GM18505 (cell line): Measurements from ENCODE around the gene TRIB2.

Experiments
- ATAC-seq: cut with Tn5 transposase; IDR thresholded peaks from one replicate; pipeline ENCODE4 v1.9.1; 2021; ENCODE audit not compliant: unreplicated experiment
- POLR2A ChIP-seq: IDR thresholded peaks from 4 replicates; pipeline ENCODE4 v1.6.1; 2011; ENCODE audit warnings: borderline replicate concordance; ENCODE audit not compliant: insufficient read depth, insufficient read length; ENCODE audit errors: extremely low read depth

Gene TRIB2

DNA sequence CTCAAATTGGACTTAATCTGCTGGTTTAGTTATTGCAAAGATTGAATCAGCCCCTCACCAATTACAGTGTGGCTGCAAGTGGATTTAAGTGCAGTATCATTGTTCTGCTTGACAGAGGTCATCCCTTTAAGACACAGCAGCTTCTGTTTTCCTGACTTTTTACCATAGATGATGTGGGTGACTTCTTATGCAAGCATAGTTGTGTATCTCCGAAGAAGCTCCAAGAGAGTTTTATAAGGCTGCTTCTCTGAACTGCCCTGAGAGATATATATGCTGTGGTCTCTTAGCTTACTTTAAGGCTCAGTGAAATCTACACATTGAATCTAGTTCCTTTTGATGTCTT lies 3.5 kb downstream of the TRIB2 start:
- TF ChIP-seq POLR2A: no peak
- ATAC-seq: no peak

DNA sequence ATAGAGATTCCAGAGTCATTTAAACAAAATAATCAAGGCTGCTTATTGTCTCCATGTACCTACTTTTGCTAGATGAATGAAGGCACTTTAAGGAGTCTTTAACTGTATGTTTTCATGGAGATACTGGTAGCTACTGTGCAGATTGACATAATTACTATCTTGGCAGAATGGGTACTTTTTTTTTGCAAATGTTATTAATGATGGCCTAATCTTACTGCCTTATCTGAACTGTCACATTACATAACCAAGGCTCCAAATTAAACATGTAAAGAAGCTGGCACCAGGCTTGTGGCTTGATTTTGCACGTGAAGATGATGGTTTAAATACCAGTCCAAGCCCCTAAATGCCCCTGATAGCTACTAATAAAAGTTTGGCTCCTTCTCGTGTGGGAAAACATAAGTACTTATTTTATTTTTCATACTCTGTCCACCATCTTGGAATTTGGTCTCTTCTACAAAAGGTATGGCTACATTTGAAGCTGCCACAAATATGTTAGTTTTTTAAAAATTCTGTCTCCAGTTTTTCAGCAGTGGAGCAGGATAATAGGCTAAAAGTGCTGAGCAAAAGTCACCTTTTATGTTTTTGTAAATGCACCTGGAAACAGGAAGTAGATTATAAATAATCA lies 4.1 kb downstream of the TRIB2 start:
- TF ChIP-seq POLR2A: no peak
- ATAC-seq: no peak

- no peak for TF ChIP-seq POLR2A
Measured at GRCh38 chr2:12721566-12722446, 5.1 kb downstream of the TRIB2 start.

GRCh38 chr2:12722447-12723316 lies 5.9 kb downstream of the TRIB2 start:
- ATAC-seq: no peak
- TF ChIP-seq POLR2A: no peak

More at GRCh38 chr2:12721566-12722446, 5.1 kb downstream of the TRIB2 start:
- no peak for ATAC-seq

DNA sequence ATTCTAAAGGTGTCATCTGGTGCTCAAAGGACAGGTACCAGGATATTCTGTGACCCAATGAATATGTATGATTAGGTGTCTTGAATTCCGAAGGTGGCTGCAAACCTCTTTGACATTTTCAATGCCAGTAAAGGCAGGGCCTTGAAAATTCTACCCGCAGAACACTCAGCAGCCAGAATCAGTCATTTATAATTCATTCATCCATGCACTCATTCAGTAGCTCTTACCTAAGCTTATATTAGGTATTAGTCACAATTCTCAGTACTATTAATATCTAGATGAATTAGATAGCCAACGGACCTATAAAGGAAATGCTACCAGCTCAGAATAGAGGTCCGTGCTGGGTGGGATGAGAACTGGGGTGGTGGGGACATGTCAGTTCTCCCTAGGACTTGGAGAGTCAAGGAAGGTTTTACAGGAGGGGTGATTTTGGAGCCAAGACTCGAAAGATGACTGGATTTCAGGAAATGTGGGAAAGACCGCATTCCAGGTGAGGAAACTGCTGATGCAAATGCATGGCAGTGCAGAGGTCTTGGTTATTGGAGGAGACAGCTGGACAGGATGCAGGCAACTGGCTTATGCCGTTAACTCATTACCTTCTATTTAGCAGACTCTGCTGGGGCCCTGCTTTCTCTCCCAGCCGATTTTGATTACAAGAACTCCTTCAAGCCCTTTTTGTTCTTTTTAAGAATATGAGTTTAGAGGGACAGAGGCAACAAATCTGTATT lies 7.2 kb downstream of the TRIB2 start:
- TF ChIP-seq POLR2A: no peak
- no peak for ATAC-seq

DNA sequence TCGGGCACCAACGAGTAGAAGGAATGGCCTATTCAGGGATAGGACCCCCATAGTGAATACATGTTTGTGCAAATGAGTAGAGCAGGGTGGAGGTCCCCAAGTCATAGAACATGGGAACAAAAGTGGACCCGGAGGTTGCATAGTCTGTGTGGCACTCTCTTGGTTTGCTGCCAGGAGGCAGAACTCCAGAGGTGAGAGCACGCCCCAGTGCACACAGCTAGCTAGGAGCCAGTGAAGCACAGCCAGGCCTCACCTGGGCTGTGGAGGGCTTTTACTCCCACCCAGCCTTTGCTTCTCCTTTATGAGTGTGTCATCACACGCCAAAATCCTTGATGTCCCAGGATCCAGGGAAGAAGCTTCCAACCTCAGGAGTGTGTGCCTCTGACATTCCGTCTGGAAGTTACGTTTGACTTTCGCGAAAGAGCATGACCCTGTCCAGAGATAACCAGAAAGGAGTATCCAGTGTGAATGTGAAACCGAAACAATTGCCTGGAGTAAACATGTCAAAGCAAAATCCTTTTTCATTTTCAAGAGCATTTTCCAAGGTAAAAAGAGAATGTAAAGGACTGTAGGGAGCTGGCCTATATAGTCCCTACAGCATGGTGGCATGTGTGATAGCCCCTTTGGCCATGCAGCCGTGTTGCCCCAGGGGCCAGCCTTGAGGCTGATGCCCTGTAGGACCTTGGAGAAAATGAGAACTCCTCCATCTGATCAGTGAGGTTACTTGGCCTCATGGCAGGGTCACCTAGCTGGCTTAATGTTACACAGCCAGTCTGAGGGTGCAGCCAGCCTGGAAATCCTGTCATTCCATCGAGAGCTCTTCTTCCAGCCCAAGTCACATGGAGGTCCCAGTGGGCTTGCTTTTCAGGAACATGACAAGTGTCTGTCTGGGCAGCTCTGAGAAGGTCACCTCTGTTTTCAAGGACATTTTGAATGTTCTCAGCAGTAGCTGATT lies 8.8 kb downstream of the TRIB2 start:
- no peak for TF ChIP-seq POLR2A
- ATAC-seq: no peak

DNA sequence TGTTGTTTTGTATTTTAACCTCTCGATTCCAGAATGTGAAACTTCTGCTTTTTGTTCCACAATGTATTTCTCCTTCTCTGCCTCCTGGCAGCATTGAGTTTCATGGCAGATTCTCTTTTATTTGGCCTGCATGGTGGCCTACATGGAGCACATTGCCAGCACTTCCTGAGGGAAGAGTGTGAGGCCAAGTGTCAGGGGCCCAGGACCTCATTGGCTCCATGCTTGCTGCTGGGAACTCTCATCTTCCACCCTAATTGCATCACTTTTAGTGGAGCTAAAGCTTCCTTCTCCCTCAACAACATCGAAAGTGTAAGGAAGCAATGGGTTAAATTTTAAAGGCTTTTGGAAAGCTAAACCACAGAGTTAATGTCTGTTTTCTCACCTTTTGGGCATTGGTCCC lies 9.5 kb downstream of the TRIB2 start:
- ATAC-seq: no peak
- TF ChIP-seq POLR2A: no peak

- TF ChIP-seq POLR2A: no peak
- ATAC-seq: no peak
Measured at GRCh38 chr2:12727065-12727464, 10.3 kb downstream of the TRIB2 start.

- no peak for ATAC-seq
- TF ChIP-seq POLR2A: no peak
Measured at GRCh38 chr2:12727641-12728040, 10.9 kb downstream of the TRIB2 start.

GRCh38 chr2:12728221-12728777 lies 11.6 kb downstream of the TRIB2 start:
- no peak for TF ChIP-seq POLR2A
- ATAC-seq: peak; percentile 91

- ATAC-seq: no peak
- no peak for TF ChIP-seq POLR2A
Measured at GRCh38 chr2:12730265-12730664, 13.5 kb downstream of the TRIB2 start.
